Measurements from ENCODE around the gene PYGM. TPM values are rescaled to one million over a fixed set of nuclear protein-coding genes. Genes with fewer than 3 reads are reported as not detected.

PYGM gene
- total RNA-seq, 1 donor: 0.36 TPM

DNA sequence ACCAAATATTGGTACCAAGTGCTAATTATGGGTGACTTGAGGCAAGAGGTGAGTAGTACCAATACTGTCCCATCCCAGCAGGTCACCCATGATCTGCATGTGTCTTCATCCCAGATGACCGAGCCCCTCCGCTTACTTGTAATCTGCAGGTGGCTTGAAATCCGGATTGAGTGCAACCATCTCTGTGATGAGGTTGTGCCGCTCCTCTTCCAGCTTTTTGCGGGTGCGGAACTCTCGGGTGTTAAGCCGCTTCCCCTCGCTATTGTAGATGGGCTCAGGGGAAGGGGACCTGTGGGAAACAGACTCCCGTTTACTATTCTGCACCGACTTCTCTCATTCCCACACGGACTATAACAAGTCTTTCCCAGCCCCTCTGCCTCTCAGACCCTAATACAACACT, 10.3 kb upstream of the PYGM start:
- TF ChIP-seq, protein P1, sequence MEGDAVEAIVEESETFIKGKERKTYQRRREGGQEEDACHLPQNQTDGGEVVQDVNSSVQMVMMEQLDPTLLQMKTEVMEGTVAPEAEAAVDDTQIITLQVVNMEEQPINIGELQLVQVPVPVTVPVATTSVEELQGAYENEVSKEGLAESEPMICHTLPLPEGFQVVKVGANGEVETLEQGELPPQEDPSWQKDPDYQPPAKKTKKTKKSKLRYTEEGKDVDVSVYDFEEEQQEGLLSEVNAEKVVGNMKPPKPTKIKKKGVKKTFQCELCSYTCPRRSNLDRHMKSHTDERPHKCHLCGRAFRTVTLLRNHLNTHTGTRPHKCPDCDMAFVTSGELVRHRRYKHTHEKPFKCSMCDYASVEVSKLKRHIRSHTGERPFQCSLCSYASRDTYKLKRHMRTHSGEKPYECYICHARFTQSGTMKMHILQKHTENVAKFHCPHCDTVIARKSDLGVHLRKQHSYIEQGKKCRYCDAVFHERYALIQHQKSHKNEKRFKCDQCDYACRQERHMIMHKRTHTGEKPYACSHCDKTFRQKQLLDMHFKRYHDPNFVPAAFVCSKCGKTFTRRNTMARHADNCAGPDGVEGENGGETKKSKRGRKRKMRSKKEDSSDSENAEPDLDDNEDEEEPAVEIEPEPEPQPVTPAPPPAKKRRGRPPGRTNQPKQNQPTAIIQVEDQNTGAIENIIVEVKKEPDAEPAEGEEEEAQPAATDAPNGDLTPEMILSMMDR (IDR thresholded peaks at IDR 0.05; ENCODE audit: extremely low read depth, low read depth, low read length): no peak
- no peak overlapping the region for H3K4me3 ChIP-seq (ENCODE audit: insufficient read depth, low read length)
- DNase-seq (ENCODE audit: insufficient read length, low spot score, missing footprints): peak; percentile 13
- no peak overlapping the region for H3K4me2 ChIP-seq (ENCODE audit: insufficient read depth, low read length)
- H3K36me3 ChIP-seq (ENCODE audit: insufficient read depth, low read length): peaks cover 92% of the 10 kb centered on the region
- H4K20me1 ChIP-seq (ENCODE audit: insufficient read depth, low read length): peaks cover 72% of the 10 kb centered on the region
- no peaks in the 10 kb centered on the region for H3K27me3 ChIP-seq (ENCODE audit: insufficient read depth, low read length)
- peaks cover 78% of the 10 kb centered on the region for H3K79me2 ChIP-seq (ENCODE audit: insufficient read depth, low read length)
- H3K9me3 ChIP-seq (ENCODE audit: low read depth, low read length): no peaks in the 10 kb centered on the region
- peaks cover 2% of the 10 kb centered on the region for H3K4me1 ChIP-seq (ENCODE audit: insufficient read depth, low read length)
- no peak overlapping the region for H2AFZ ChIP-seq (ENCODE audit: low read length)
- H3K27ac ChIP-seq (ENCODE audit: low read depth, low read length): no peak overlapping the region

DNA sequence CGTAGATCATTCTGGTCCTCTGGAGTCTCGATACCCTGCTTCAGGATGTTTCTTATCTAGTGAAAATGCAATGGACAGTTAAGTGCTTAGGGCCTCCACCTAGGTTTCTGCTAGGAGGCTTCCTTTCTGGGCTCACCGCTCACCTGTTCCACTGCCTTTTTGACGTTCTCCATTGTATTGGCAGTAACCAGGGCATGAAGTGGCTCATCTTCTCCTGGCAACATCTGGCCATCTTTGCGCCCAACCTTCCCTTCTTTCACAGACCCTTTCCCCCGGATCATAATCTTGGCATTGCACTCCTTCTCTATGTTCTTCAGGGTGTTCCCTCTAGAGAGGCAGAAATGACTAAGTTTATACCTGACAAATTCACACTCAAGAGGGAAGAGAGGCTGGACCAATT, 9.5 kb upstream of the PYGM start:
- Histone ChIP-seq H4K20me1 (ENCODE audit: insufficient read depth, low read length) (peaks cover 73% of the 10 kb centered on the region), H3K4me3 (ENCODE audit: insufficient read depth, low read length) (no peak overlapping the region), H3K4me2 (ENCODE audit: insufficient read depth, low read length) (no peak overlapping the region), H3K27ac (ENCODE audit: low read depth, low read length) (no peak overlapping the region), H3K27me3 (ENCODE audit: insufficient read depth, low read length) (no peaks in the 10 kb centered on the region), H3K9me3 (ENCODE audit: low read depth, low read length) (no peaks in the 10 kb centered on the region), H3K4me1 (ENCODE audit: insufficient read depth, low read length) (peaks cover 2% of the 10 kb centered on the region), H3K79me2 (ENCODE audit: insufficient read depth, low read length) (peaks cover 72% of the 10 kb centered on the region), H3K36me3 (ENCODE audit: insufficient read depth, low read length) (peaks cover 92% of the 10 kb centered on the region), H2AFZ (ENCODE audit: low read length) (no peak overlapping the region)
- DNase-seq (ENCODE audit: insufficient read length, low spot score, missing footprints): peak; percentile 4
- TF ChIP-seq, protein P1 (IDR thresholded peaks at IDR 0.05; ENCODE audit: extremely low read depth, low read depth, low read length): no peak

DNA sequence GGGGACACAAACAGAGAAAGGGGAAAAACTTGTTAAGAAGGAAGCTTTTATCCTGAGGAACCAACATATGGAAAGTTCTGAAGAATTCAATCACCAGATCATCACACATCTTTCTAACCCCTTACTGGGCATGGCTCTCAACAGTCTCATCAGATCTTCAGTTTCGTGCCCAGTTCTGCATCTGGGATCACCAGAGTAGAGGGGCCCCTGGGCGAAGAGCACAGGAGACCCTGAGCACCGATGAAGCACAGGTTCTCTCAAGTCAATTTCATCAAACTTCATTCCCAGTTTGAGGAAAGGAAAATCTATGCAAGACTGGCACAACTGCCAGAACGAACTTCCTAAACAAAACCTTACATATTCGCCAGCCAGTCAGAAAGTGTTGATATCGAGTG, 8.5 kb upstream of the PYGM start:
- peaks cover 63% of the 10 kb centered on the region for H3K79me2 ChIP-seq (ENCODE audit: insufficient read depth, low read length)
- H3K36me3 ChIP-seq (ENCODE audit: insufficient read depth, low read length): peaks cover 87% of the 10 kb centered on the region

DNA sequence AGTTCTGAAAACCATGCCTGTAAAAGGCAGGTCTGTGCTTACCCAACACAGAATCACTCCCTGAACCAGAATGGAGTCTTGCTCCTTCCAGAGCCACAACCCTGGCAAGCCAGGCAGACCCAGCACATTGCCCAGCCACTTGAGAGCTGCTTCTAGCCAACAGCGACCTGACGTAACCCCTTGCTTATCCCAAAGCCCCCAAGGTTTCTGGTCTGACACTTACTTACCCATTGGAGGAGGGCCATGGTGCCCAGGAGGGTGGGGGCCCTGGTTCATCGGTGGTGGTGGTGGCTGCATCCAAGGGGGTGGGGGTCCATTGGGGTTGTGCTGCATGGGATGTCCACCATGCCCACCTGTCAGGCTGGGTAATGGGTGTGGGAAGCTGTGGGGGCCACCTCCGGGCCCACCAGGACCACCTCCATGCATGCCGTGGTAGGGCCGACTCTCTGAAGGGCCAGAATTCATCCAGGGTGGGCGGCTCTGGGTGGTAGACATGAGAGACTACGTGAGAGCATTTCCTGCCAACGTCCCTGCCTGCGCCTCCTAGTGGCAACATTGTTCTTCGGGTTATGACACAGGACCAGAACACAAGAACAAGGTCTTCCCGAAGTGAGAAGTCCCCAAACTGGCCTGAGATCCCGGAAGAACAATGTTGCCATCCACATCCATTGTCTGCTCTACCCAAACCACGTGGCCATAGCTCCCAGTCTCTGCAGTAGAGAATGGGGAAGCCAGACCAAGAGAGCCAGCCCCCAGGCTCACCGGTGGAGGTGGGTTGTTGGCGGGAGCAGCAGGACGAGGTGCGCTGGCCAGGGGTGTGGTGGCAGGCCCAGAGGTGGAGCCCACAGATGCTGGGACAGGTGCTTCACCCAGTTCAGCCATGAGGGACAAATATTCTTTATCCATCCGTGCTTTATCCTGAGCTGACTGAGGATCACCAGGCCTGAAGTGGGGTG, 7.8 kb upstream of the PYGM start:
- Histone ChIP-seq H3K4me3 (ENCODE audit: insufficient read depth, low read length) (no peak overlapping the region), H3K9me3 (ENCODE audit: low read depth, low read length) (no peaks in the 10 kb centered on the region), H3K79me2 (ENCODE audit: insufficient read depth, low read length) (peaks cover 56% of the 10 kb centered on the region), H3K27ac (ENCODE audit: low read depth, low read length) (no peak overlapping the region), H2AFZ (ENCODE audit: low read length) (no peak overlapping the region), H3K4me1 (ENCODE audit: insufficient read depth, low read length) (peaks cover 15% of the 10 kb centered on the region), H3K4me2 (ENCODE audit: insufficient read depth, low read length) (no peak overlapping the region), H3K27me3 (ENCODE audit: insufficient read depth, low read length) (no peaks in the 10 kb centered on the region), H3K36me3 (ENCODE audit: insufficient read depth, low read length) (peaks cover 86% of the 10 kb centered on the region), H4K20me1 (ENCODE audit: insufficient read depth, low read length) (peaks cover 75% of the 10 kb centered on the region)
- DNase-seq (ENCODE audit: insufficient read length, low spot score, missing footprints): peak; percentile 95
- TF ChIP-seq, protein P1 (IDR thresholded peaks at IDR 0.05; ENCODE audit: extremely low read depth, low read depth, low read length): peak; percentile 80

More for the DNA sequence above, 8.5 kb upstream of the PYGM start:
- Histone ChIP-seq H3K4me2 (ENCODE audit: insufficient read depth, low read length) (no peak overlapping the region), H3K9me3 (ENCODE audit: low read depth, low read length) (no peaks in the 10 kb centered on the region), H2AFZ (ENCODE audit: low read length) (no peak overlapping the region), H3K27me3 (ENCODE audit: insufficient read depth, low read length) (no peaks in the 10 kb centered on the region), H3K27ac (ENCODE audit: low read depth, low read length) (no peak overlapping the region), H3K4me1 (ENCODE audit: insufficient read depth, low read length) (peaks cover 11% of the 10 kb centered on the region), H4K20me1 (ENCODE audit: insufficient read depth, low read length) (peaks cover 73% of the 10 kb centered on the region), H3K4me3 (ENCODE audit: insufficient read depth, low read length) (no peak overlapping the region)
- TF ChIP-seq, protein P1 (IDR thresholded peaks at IDR 0.05; ENCODE audit: extremely low read depth, low read depth, low read length): no peak
- DNase-seq (ENCODE audit: insufficient read length, low spot score, missing footprints): peak; percentile 60
